ENCODE measurements around the gene DOCK9.

Gene DOCK9

DNA sequence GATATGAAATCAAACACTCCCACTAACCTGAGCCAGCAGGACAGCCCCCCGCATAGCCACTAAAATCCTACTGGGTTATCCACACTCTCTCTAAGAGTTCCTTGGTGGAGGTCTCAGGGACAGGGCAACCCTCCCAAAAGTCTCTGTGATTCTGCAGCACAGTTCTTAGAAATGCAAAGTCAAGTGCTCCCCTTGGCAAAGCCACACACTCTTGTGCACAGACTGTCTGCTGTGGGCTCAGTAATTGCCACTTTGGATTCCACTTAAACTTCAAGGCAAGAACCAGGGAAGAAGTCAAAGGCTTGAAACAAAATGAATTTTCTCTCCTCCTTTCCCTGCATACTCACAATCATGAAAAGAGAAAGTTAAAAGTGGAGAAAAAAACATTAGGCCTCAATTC is 61.5 kb downstream of the DOCK9 start:
- Histone ChIP-seq H2AFZ (ENCODE audit: low read length) (no peak overlapping the region), H3K4me2 (ENCODE audit: low read length) (no peak overlapping the region), H3K27ac (ENCODE audit: low read depth, low read length, poor library complexity, severe bottlenecking) (no peak overlapping the region), H3F3A (ENCODE audit: insufficient read depth, low read length) (no peaks in the 10 kb centered on the region), H3K9me3 (ENCODE audit: low read length) (no peaks in the 10 kb centered on the region), H3K9me2 (ENCODE audit: low read depth, low read length) (no peaks in the 10 kb centered on the region), H3K4me3 (ENCODE audit: low read depth, low read length, poor library complexity, severe bottlenecking) (no peak overlapping the region), H4K20me1 (ENCODE audit: insufficient read depth, low read length) (no peaks in the 10 kb centered on the region), H3K4me1 (ENCODE audit: insufficient read depth, low read length, severe bottlenecking) (no peaks in the 10 kb centered on the region), H3K79me2 (ENCODE audit: insufficient read depth, low read length) (no peaks in the 10 kb centered on the region), H3K36me3 (ENCODE audit: insufficient read depth, low read length) (no peaks in the 10 kb centered on the region), H3K27me3 (ENCODE audit: insufficient read depth, low read length) (no peaks in the 10 kb centered on the region), H3K9ac (ENCODE audit: low read length) (no peak overlapping the region)
- TF ChIP-seq EZH2 (IDR thresholded peaks at IDR 0.05; ENCODE audit: borderline replicate concordance, low read length) = no peak
- TF ChIP-seq, protein P1, sequence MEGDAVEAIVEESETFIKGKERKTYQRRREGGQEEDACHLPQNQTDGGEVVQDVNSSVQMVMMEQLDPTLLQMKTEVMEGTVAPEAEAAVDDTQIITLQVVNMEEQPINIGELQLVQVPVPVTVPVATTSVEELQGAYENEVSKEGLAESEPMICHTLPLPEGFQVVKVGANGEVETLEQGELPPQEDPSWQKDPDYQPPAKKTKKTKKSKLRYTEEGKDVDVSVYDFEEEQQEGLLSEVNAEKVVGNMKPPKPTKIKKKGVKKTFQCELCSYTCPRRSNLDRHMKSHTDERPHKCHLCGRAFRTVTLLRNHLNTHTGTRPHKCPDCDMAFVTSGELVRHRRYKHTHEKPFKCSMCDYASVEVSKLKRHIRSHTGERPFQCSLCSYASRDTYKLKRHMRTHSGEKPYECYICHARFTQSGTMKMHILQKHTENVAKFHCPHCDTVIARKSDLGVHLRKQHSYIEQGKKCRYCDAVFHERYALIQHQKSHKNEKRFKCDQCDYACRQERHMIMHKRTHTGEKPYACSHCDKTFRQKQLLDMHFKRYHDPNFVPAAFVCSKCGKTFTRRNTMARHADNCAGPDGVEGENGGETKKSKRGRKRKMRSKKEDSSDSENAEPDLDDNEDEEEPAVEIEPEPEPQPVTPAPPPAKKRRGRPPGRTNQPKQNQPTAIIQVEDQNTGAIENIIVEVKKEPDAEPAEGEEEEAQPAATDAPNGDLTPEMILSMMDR (IDR thresholded peaks at IDR 0.05; ENCODE audit: low read length) = no peak

DNA sequence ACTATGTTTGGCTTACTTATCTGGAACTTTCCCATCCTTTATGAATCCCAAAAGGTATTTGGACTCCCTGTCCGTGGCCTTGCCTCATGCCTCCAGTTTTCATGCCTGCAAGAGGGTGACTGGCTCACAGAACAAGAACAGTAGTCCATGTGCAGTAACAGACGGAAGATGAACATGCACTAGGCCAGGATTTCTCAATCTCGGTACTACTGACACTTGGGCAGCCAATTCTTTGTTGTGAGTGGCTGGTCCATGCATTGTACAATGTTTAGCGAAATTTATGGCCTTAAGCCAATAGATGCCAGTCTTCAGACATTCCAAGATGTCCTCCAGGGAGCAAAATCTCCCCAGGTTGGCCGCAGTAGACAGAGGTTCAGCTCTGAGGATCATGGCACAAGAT is 61.9 kb downstream of the DOCK9 start:
- no peak overlapping the region for H3K9ac ChIP-seq (ENCODE audit: low read length)
- H3K9me2 ChIP-seq (ENCODE audit: low read depth, low read length) = no peaks in the 10 kb centered on the region
- no peaks in the 10 kb centered on the region for H4K20me1 ChIP-seq (ENCODE audit: insufficient read depth, low read length)
- no peak overlapping the region for H3K4me3 ChIP-seq (ENCODE audit: low read depth, low read length, poor library complexity, severe bottlenecking)
- H3K9me3 ChIP-seq (ENCODE audit: low read length) = no peaks in the 10 kb centered on the region
- H3K27ac ChIP-seq (ENCODE audit: low read depth, low read length, poor library complexity, severe bottlenecking) = no peak overlapping the region
- H3K36me3 ChIP-seq (ENCODE audit: insufficient read depth, low read length) = no peaks in the 10 kb centered on the region
- no peaks in the 10 kb centered on the region for H3K79me2 ChIP-seq (ENCODE audit: insufficient read depth, low read length)
- TF ChIP-seq, protein P1 (IDR thresholded peaks at IDR 0.05; ENCODE audit: low read length) = no peak
- TF ChIP-seq EZH2 (IDR thresholded peaks at IDR 0.05; ENCODE audit: borderline replicate concordance, low read length) = no peak
- no peaks in the 10 kb centered on the region for H3K4me1 ChIP-seq (ENCODE audit: insufficient read depth, low read length, severe bottlenecking)
- no peak overlapping the region for H2AFZ ChIP-seq (ENCODE audit: low read length)
- H3K4me2 ChIP-seq (ENCODE audit: low read length) = no peak overlapping the region
- H3F3A ChIP-seq (ENCODE audit: insufficient read depth, low read length) = no peaks in the 10 kb centered on the region
- H3K27me3 ChIP-seq (ENCODE audit: insufficient read depth, low read length) = no peaks in the 10 kb centered on the region

DNA sequence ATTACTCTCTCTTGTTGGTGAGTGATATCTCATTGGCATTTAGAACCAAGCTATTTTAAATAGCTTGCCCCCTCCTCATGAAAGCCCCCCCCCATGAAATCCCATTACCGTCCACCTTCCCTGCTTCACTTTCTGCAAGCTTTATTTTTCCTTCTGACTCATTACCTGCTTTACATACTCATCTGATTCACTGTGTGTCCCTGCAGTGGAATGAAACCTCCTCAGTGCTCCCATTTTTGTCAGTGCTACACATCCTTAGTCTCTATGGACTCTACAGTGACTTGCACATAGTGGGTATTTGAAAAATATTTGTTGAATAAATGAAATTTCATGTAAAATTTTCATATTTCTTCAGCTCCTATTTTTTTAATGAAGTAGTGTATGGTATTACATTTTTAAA is 62.3 kb downstream of the DOCK9 start:
- no peak overlapping the region for H3K4me2 ChIP-seq (ENCODE audit: low read length)
- no peak overlapping the region for H2AFZ ChIP-seq (ENCODE audit: low read length)
- no peaks in the 10 kb centered on the region for H3K4me1 ChIP-seq (ENCODE audit: insufficient read depth, low read length, severe bottlenecking)
- no peaks in the 10 kb centered on the region for H4K20me1 ChIP-seq (ENCODE audit: insufficient read depth, low read length)
- no peaks in the 10 kb centered on the region for H3K36me3 ChIP-seq (ENCODE audit: insufficient read depth, low read length)
- no peak overlapping the region for H3K27ac ChIP-seq (ENCODE audit: low read depth, low read length, poor library complexity, severe bottlenecking)
- H3K4me3 ChIP-seq (ENCODE audit: low read depth, low read length, poor library complexity, severe bottlenecking) = no peak overlapping the region
- H3F3A ChIP-seq (ENCODE audit: insufficient read depth, low read length) = no peaks in the 10 kb centered on the region
- H3K9ac ChIP-seq (ENCODE audit: low read length) = no peak overlapping the region
- no peak for TF ChIP-seq EZH2 (IDR thresholded peaks at IDR 0.05; ENCODE audit: borderline replicate concordance, low read length)
- TF ChIP-seq, protein P1 (IDR thresholded peaks at IDR 0.05; ENCODE audit: low read length) = no peak
- no peaks in the 10 kb centered on the region for H3K79me2 ChIP-seq (ENCODE audit: insufficient read depth, low read length)
- no peaks in the 10 kb centered on the region for H3K27me3 ChIP-seq (ENCODE audit: insufficient read depth, low read length)
- no peaks in the 10 kb centered on the region for H3K9me2 ChIP-seq (ENCODE audit: low read depth, low read length)
- H3K9me3 ChIP-seq (ENCODE audit: low read length) = no peaks in the 10 kb centered on the region
